GM18951 (cell line): ENCODE measurements around the gene THSD7B.
"Not testable (repeated sequence)": the region's sequence is repeated elsewhere in the genome, so short reads cannot be mapped to it uniquely, and the experiment has no call there.

Source experiments
- POLR2A ChIP-seq: IDR thresholded peaks from 4 replicates; pipeline ENCODE4 v1.6.1; 2011; ENCODE audit warnings: mild to moderate bottlenecking; ENCODE audit not compliant: insufficient read length, insufficient read depth; ENCODE audit errors: extremely low read depth
- in situ Hi-C: fragments of 300-500 bp; cut with MboI; formaldehyde crosslinking; loops from one replicate; pipeline ENCODE4 v1.12.0; 2022; ENCODE audit warnings: low sequenced_read_pairs, mixed read lengths, inconsistent platforms; ENCODE audit not compliant: unreplicated experiment

The THSD7B gene

DNA sequence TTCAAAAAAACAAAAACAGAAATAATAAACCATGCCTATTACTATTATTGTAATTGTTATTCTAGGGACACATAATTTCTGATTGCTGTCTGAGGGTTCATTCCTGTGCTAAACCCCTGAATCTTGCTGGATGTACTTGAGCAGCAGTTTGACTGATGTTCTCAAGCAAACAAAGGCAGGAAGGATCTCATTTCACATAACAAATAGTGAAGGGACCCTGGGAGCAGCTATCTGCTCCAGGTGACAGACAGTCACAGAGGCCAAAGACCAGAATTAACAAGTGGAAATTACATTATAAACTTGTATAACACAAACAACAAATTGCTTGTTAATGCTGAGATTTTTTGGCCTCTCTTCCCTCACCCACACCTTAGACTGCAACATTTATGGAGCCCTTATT is 284.2 kb downstream of the THSD7B start:
- no peak for TF ChIP-seq POLR2A

DNA sequence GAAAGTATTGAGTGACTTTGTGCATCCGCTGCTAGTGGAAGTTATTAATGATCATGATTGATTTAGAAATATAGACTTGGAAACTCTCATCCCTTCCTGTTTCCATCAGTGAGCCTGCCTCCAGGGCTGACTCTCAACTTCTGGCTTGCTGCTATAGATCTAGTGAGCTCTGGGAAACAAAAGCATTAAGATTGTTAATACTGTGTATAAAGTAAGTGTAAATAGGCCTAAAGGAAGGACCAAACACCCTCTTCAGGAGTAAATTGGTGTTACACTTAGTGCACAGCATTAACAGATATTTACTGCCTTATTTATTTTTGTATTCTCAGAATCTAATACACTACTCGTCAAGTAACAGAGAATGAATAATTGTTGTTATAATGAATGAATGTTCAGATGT is 285.6 kb downstream of the THSD7B start:
- no peak for TF ChIP-seq POLR2A
- in situ Hi-C loops = no loop called here

More for the DNA sequence above, 284.2 kb downstream of the THSD7B start:
- in situ Hi-C loops = no loop called here

DNA sequence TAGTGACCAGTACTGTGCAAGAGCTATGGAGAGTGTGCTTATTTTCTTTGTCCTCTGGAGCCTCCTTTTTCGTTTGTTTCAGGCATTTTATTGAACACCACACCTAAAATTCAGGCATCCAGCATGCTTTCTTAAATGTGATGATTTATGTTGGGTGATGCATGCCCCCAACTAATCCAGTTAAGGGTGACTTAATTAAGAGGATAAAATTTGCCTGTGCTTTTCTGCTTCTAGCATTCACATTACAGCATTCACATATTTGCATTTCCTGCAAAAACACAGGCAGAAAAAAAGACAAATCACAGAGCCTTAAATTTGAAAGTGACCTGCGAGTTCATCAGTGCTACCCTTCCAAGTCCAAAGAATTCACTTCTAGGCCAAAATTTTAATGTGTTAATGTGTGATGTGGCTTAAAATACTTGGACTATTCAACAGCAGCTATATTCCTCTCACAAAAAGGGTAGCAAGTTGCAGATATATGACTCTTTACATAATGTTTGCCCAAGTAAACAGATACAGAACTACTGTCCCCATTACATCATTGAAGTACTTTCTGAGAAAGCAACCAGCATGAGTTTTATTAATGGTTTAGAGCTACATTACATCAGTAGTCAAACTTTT is 286.5 kb downstream of the THSD7B start:
- no peak for TF ChIP-seq POLR2A

DNA sequence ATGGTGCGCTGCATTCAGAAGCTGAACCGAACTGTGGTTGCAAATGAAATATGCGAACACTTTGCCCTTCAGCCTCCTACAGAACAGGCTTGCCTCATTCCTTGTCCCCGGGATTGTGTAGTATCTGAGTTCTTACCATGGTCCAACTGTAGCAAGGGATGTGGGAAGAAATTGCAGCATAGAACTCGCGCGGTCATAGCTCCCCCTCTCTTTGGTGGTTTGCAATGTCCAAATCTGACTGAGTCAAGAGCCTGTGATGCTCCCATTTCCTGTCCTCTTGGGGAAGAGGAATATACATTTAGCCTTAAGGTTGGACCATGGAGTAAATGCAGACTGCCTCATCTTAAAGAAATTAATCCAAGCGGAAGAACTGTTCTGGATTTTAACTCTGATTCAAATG is 291.4 kb downstream of the THSD7B start:
- in situ Hi-C loops = no loop called here

More for the DNA sequence above, 286.5 kb downstream of the THSD7B start:
- in situ Hi-C loops = no loop called here

DNA sequence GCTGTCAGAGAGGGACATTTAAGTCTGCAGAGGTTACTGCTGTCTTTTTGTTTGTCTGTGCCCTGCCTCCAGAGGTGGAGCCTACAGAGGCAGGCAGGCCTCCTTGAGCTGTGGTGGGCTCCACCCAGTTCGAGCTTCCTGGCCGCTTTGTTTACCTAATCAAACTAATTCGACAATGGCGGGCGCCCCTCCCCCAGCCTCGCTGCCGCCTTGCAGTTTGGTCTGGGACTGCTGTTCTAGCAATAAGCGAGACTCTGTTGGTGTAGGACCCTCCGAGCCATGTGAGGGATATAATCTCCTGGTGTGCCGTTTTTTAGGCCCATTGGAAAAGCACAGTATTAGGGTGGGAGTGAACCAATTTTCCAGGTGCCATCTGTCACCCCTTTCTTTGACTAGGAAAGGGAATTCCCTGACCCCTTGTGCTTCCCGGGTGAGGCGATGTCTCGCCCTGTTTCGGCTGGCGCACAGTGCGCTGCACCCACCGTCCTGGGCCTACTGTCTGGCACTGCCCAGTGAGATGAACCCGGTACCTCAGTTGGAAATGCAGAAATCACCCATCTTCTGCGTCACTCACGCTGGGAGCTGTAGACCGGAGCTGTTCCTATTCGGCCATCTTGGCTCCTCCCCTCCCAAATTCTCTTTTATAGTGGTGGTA is 310.9 kb downstream of the THSD7B start:
- in situ Hi-C loops = not testable (repeated sequence)

More for the DNA sequence above, 291.4 kb downstream of the THSD7B start:
- TF ChIP-seq POLR2A = no peak

DNA sequence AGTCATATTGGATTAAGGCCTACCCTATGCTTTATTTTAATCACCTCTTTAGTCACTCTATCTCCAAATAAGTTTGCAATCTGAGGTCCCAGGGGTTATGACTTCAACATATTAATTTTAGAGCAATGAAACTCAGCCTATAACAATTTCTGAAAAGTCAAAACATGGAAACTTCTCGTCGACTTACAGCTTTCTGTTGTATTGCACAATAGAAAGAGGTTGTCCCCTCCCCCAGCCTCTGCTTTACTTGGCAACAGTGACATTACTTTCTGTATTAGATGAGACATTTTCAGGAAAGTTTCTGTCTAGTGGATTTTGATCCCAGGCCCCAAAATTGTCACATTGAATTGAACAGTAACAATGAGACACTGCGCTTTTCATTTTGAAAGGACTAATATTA is 326.4 kb downstream of the THSD7B start:
- TF ChIP-seq POLR2A = no peak
- in situ Hi-C loops = no loop called here

DNA sequence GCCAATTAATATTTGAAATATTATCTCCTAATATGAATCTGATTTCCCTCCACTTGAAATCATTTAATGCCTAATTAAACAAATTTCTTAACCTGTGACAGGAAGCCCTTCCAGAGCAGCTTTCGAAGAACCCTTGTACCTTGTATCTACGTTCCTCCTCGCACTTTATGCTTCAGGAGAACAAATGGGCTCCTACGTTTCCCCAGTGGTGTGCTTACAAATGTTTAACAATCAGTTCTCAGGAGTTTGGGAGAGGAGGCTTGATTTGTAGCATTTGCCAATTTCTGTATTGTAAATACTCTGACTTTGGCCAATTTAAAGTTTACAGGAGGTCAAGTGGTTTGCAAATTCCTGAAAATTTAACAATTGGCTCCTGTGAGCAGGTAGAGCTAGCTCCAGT is 327.8 kb downstream of the THSD7B start:
- no peak for TF ChIP-seq POLR2A
- in situ Hi-C loops = no loop called here

- in situ Hi-C loops = no loop called here
Measured at GRCh38 chr2:137096187-137096586, 330.8 kb downstream of the THSD7B start.

GRCh38 chr2:137096693-137097092 is 331.3 kb downstream of the THSD7B start:
- TF ChIP-seq POLR2A = no peak
- in situ Hi-C loops = no loop called here

More at GRCh38 chr2:137096187-137096586, 330.8 kb downstream of the THSD7B start:
- TF ChIP-seq POLR2A = no peak

DNA sequence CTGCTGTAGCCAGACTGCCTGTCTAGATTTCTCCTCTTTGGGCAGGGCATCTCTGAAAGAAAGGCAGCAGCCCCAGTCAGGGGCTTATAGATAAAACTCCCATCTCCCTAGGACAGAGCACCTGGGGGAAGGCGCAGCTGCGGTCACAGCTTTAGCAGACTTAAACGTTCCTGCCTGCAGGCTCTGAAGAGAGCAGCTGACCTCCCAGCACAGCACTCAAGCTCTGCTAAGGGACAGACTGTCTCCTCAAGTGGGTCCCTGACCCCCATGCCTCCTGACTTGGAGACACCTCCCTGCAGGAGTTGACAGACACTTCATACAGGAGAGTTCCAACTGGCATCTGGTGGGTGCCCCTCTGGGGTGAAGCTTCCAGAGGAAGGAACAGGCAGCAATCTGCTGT is 336.5 kb downstream of the THSD7B start:
- in situ Hi-C loops = not testable (repeated sequence)

DNA sequence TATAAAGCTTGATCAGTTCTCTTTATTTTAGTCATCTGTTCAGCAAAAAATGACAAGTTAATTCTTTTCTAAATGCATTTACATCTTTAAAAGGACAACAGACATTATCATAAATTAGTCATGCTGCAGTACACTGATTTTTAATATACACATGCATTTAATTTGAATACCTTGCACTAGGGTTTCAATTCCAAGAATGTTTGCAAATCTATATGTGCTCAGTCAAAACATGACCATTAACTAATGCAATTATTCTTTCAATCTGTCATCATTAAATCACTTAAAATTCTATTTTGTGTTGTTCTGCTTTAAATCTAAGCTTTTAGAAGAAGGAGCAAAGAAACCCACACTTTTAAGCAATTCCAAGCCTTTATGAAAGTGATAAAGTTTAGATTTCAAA is 342.6 kb downstream of the THSD7B start:
- in situ Hi-C loops = no loop called here

DNA sequence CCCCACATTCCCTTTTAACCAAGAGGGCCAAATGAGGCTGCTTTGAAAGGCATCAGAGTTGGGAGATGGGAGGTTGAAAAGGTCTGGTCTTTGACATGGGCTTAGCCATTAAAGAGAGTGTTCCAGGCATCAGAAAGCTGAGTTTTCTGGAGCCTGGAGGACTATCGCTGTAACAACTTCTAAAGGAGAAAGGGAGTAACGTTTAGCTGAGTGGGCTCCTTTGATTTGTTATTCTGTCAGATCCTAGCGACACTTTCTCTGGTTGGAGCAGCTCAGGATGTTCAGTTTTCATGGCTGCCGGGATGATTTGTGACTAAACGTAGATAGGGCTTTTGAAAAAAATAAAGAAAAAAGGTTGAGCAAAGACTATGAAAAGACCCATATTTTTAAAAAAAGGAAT is 346.6 kb downstream of the THSD7B start:
- no peak for TF ChIP-seq POLR2A
- in situ Hi-C loops = no loop called here

More for the DNA sequence above, 342.6 kb downstream of the THSD7B start:
- TF ChIP-seq POLR2A = no peak

GRCh38 chr2:137115081-137115794 is 349.9 kb downstream of the THSD7B start:
- TF ChIP-seq POLR2A = no peak
- in situ Hi-C loops = no loop called here

DNA sequence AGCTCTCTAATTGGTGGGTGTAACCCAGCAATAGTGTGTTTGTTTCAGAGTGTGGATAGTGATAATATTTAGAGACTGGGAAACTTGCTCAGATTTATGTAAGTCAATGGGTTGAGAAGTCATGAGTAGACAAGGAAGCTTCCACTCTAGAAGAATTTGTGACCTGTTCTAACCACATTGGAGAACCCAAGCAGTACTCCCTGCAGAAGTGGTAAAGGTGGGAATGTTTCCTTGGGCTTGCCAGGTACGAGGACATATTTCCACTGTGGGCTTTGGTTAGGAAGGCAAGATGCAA is 350.4 kb downstream of the THSD7B start:
- TF ChIP-seq POLR2A = no peak
- in situ Hi-C loops = no loop called here

DNA sequence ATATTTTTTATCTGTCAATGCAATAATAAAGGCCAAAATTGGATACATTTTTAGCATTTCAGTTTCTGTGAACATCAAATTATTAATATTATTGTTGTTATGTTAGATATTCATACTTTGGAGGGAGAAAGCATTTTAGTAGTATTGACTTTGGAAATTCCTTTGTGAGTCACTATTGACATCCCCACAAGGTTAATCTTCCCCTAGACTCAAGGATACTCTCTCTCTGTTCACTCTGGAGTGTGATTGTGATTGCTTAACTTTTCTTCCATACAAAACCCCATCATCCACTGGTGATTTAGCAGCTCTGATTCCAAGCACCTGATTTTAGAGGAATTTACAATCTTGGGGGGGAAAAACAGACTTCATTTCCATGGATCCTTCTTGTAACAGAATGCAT is 352.0 kb downstream of the THSD7B start:
- TF ChIP-seq POLR2A = no peak
- in situ Hi-C loops = no loop called here

DNA sequence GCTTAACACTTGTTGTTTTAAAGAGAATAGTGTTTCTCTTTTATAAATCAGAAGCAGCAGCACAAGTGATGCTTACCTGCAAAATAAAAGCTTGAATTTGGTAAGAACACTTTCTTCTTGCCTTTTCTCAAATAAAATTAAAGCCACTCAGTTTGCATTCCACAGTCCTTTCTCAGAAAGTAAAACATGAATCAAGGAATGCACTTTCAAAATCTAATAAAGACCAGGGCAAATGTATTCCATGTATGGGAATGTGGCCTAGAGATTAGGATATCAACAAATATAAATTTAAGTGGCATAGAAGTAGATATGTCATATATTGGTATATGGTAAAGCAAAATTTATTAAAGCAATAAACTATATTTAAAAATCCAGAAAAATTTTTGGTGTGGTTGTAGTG is 352.8 kb downstream of the THSD7B start:
- in situ Hi-C loops = no loop called here
- TF ChIP-seq POLR2A = no peak
